Kidney epithelial cell (primary cell): ENCODE measurements around the gene ARMH4. TPM values are rescaled to one million over a fixed set of nuclear protein-coding genes. Genes with fewer than 3 reads are reported as not detected.

Experiments used
- DNase-seq: peaks from one replicate; pipeline ENCODE4 v3.0.0-alpha.2; 2010; ENCODE audit warnings: low read depth
- H3K27me3 ChIP-seq: 2 replicates; pipeline ENCODE4 v1.6.0; 2011; ENCODE audit warnings: low read length; ENCODE audit not compliant: control insufficient read depth, insufficient read depth
- H3K36me3 ChIP-seq: 2 replicates; pipeline ENCODE4 v1.5.1; 2011; ENCODE audit warnings: low read length; ENCODE audit not compliant: control insufficient read depth, insufficient read depth
- H3K4me3 ChIP-seq: 2 replicates; pipeline ENCODE4 v1.5.1; 2011; ENCODE audit warnings: low read depth, mild to moderate bottlenecking, control low read depth, low read length
- total RNA-seq: library from RNA; depleted of rRNA; stranded (reverse); fragments of >200 nt; gene quantifications from 2 replicates; pipeline ENCODE4 v1.2.3, GENCODE V29; 2015
- TF ChIP-seq, protein P1 (sequence below): IDR thresholded peaks from 2 replicates; pipeline ENCODE4 v1.5.1; 2011; ENCODE audit warnings: mild to moderate bottlenecking, moderate library complexity, low read length, control low read depth, inconsistent platforms; ENCODE audit not compliant: insufficient read depth, poor library complexity, severe bottlenecking

ARMH4 gene
- total RNA-seq, 1 donor from 2014 or later, result 4.1 TPM

GRCh38 chr14:58109744-58110143 lies 42.3 kb downstream of the ARMH4 start:
- no peak for DNase-seq
- Histone ChIP-seq H3K4me3 (no peak overlapping the region), H3K27me3 (no peaks in the 10 kb centered on the region), H3K36me3 (no peaks in the 10 kb centered on the region)
- TF ChIP-seq, protein P1, sequence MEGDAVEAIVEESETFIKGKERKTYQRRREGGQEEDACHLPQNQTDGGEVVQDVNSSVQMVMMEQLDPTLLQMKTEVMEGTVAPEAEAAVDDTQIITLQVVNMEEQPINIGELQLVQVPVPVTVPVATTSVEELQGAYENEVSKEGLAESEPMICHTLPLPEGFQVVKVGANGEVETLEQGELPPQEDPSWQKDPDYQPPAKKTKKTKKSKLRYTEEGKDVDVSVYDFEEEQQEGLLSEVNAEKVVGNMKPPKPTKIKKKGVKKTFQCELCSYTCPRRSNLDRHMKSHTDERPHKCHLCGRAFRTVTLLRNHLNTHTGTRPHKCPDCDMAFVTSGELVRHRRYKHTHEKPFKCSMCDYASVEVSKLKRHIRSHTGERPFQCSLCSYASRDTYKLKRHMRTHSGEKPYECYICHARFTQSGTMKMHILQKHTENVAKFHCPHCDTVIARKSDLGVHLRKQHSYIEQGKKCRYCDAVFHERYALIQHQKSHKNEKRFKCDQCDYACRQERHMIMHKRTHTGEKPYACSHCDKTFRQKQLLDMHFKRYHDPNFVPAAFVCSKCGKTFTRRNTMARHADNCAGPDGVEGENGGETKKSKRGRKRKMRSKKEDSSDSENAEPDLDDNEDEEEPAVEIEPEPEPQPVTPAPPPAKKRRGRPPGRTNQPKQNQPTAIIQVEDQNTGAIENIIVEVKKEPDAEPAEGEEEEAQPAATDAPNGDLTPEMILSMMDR, result no peak

DNA sequence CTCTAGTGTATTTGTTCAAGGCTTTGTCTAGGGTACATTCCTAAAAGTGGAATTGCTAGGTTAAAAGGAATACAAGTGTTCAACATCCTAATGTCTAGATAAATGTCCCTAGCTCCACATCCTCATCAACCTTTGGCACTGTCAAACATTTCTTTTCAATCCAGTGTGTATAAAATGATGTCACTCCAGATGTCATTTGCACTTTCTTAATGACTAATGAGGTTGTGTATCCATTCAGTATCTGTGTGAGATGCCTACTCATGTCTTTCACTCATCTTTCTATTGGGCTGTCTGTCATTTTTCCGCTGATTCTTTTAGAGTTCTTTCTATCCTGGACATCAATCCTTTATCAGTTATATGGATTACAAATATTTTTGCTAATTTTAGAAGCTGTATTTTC lies 43.3 kb downstream of the ARMH4 start:
- DNase-seq, result no peak
- Histone ChIP-seq H3K27me3 (no peaks in the 10 kb centered on the region), H3K36me3 (no peaks in the 10 kb centered on the region), H3K4me3 (no peak overlapping the region)
- TF ChIP-seq, protein P1, result no peak

- DNase-seq, result peak; percentile 37
- Histone ChIP-seq H3K27me3 (no peaks in the 10 kb centered on the region), H3K36me3 (no peaks in the 10 kb centered on the region), H3K4me3 (no peak overlapping the region)
- TF ChIP-seq, protein P1, result peak; percentile 68
These were observed 44.0 kb downstream of the ARMH4 start for GRCh38 chr14:58107947-58108552.

- TF ChIP-seq, protein P1, result no peak
- Histone ChIP-seq H3K27me3 (no peaks in the 10 kb centered on the region), H3K4me3 (no peak overlapping the region), H3K36me3 (no peaks in the 10 kb centered on the region)
- no peak for DNase-seq
These were observed 45.0 kb downstream of the ARMH4 start for GRCh38 chr14:58107041-58107440.

DNA sequence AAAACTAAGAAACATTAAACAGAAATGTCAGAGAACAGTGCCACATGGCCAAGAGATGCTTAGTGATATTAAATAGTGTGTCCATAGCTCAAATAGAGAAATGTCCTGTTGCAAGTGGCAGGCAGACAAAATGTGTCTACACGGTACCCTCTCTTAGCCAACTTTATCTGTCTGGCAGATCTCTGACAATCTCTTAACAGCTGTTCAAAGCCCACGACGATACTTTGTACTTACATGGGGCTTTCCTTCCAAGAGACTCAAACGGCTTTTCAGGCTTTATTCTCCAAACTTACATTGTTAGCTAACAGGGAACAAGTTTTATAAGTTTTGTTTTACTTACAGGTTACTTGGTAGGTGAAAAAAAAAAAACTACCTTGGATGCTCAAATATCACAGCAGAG lies 45.6 kb downstream of the ARMH4 start:
- H3K4me3 ChIP-seq, result no peak overlapping the region

More for the DNA sequence above, 45.6 kb downstream of the ARMH4 start:
- Histone ChIP-seq H3K27me3 (no peaks in the 10 kb centered on the region), H3K36me3 (no peaks in the 10 kb centered on the region)
- TF ChIP-seq, protein P1, result no peak
- no peak for DNase-seq
